SK-N-SH (cell line): Measurements from ENCODE around the gene FMO2. TPM values are rescaled to one million over a fixed set of nuclear protein-coding genes. Genes with fewer than 3 reads are reported as not detected.

Experiments used
- CTCF ChIA-PET: fragments of 300-600, 350-600 bp; formaldehyde crosslinking; extraction: SDS; loops from one replicate; lab custom pipeline; 2021; lab: Yijun Ruan, JAX
- POLR2A ChIA-PET: fragments of 350-600 bp; sonication (Branson Sonifier 250); formaldehyde crosslinking; extraction: SDS; loops from one replicate; lab custom pipeline; 2020; ENCODE audit warnings: antibody characterized with exemption, inconsistent platforms; lab: Yijun Ruan, JAX
- DNase-seq: peaks from one replicate; pipeline ENCODE4 v3.0.0; 2012
- H2AFZ ChIP-seq: fragments of 200-600 bp; sonication (generic); 2 replicates; pipeline ENCODE4 v1.8.1; 2016; ENCODE audit warnings: antibody characterized with exemption, mild to moderate bottlenecking, low read depth
- H3F3A ChIP-seq: fragments of 200-600 bp; sonication (generic); replicated peaks from 2 replicates; pipeline ENCODE3; 2016; ENCODE audit warnings: antibody characterized with exemption, mild to moderate bottlenecking; ENCODE audit not compliant: insufficient read depth
- H3K27ac ChIP-seq, 2 experiments: fragments of 200-500 bp in 1 of 2; fragments of 200-600 bp in 1 of 2; sonication (Bioruptor generic) in 1 of 2; sonication (generic), shearing (Covaris generic) in 1 of 2; 2 replicates each; pipeline versions ENCODE4 v1.5.1 to v1.6.1; 2014 to 2016; ENCODE audit warnings: low read depth in 2 of 2, inconsistent platforms in 1 of 2, low read length in 1 of 2, mild to moderate bottlenecking in 1 of 2, mixed read lengths in 1 of 2
- H3K27me3 ChIP-seq: fragments of 200-600 bp; sonication (generic), shearing (Covaris generic); 2 replicates; pipeline ENCODE4 v1.6.1; 2016; ENCODE audit warnings: mixed run types; ENCODE audit not compliant: insufficient read depth
- H3K36me3 ChIP-seq, 2 experiments: fragments of 200-500 bp in 1 of 2; fragments of 200-600 bp in 1 of 2; sonication (Bioruptor generic) in 1 of 2; sonication (generic) in 1 of 2; replicated peaks in 1 of 2; 2 replicates each; pipeline versions ENCODE3 to v1.5.1; 2014 to 2016; ENCODE audit warnings: low read length in 1 of 2, mild to moderate bottlenecking in 1 of 2; ENCODE audit not compliant: insufficient read depth in 2 of 2, control insufficient read depth in 1 of 2
- H3K4me1 ChIP-seq, 2 experiments: fragments of 200-500 bp in 1 of 2; fragments of 200-600 bp in 1 of 2; sonication (Bioruptor generic) in 1 of 2; sonication (generic), shearing (Covaris generic) in 1 of 2; 2 replicates each; pipeline versions ENCODE4 v1.5.1 to v1.6.1; 2014 to 2016; ENCODE audit warnings: low read depth in 1 of 2, low read length in 1 of 2, mixed run types in 1 of 2; ENCODE audit not compliant: insufficient read depth in 2 of 2, control insufficient read depth in 1 of 2
- H3K4me2 ChIP-seq: fragments of 200-600 bp; sonication (generic), shearing (Covaris generic); 2 replicates; pipeline ENCODE4 v1.6.1; 2017; ENCODE audit warnings: mixed run types
- H3K4me3 ChIP-seq, 2 experiments: fragments of 200-500 bp in 1 of 2; fragments of 200-600 bp in 1 of 2; sonication (Bioruptor generic) in 1 of 2; sonication (generic), shearing (Covaris generic) in 1 of 2; 2 replicates each; pipeline versions ENCODE4 v1.5.1 to v1.8.1; 2014 to 2016; ENCODE audit warnings: low read depth in 2 of 2, inconsistent platforms in 1 of 2, low read length in 1 of 2, mild to moderate bottlenecking in 1 of 2, mixed read lengths in 1 of 2, moderate library complexity in 1 of 2
- H3K79me2 ChIP-seq: fragments of 200-600 bp; sonication (generic); 2 replicates; pipeline ENCODE4 v1.8.1; 2017; ENCODE audit warnings: mild to moderate bottlenecking; ENCODE audit not compliant: insufficient read depth
- H3K9ac ChIP-seq: fragments of 200-600 bp; sonication (generic); 2 replicates; pipeline ENCODE4 v1.6.1; 2017; ENCODE audit warnings: mixed run types
- H3K9me2 ChIP-seq: fragments of 200-600 bp; sonication (generic); 2 replicates; pipeline ENCODE4 v1.6.1; 2017; ENCODE audit warnings: mixed run types
- H3K9me3 ChIP-seq: fragments of 200-600 bp; sonication (generic); 2 replicates; pipeline ENCODE4 v1.6.1; 2017; ENCODE audit warnings: mixed run types, mild to moderate bottlenecking, moderate library complexity
- H4K20me1 ChIP-seq: fragments of 200-600 bp; sonication (generic); 2 replicates; pipeline ENCODE4 v1.6.1; 2017; ENCODE audit warnings: mild to moderate bottlenecking, mixed run types; ENCODE audit not compliant: insufficient read depth
- CHD2 ChIP-seq: fragments of 150-350 bp; IDR thresholded peaks from 2 replicates; pipeline ENCODE4 v1.6.1; 2018; ENCODE audit warnings: low read length; ENCODE audit not compliant: partially characterized antibody
- ELF1 ChIP-seq: IDR thresholded peaks from 2 replicates; pipeline ENCODE4 v1.4.0; 2012
- EP300 ChIP-seq, 2 experiments: IDR thresholded peaks; 2 replicates each; pipeline versions ENCODE4 v1.4.0 to v1.6.1; 2012; ENCODE audit warnings: borderline replicate concordance in 1 of 2, low read depth in 1 of 2, low read length in 1 of 2
- FOSL2 ChIP-seq: IDR thresholded peaks from 2 replicates; pipeline ENCODE4 v1.4.0; 2012; ENCODE audit warnings: low read depth, mild to moderate bottlenecking, moderate library complexity, borderline replicate concordance
- FOXM1 ChIP-seq: IDR thresholded peaks from 2 replicates; pipeline ENCODE4 v1.4.0; 2012; ENCODE audit warnings: low read depth, mild to moderate bottlenecking
- MEF2A ChIP-seq: IDR thresholded peaks from 2 replicates; pipeline ENCODE4 v1.4.0; 2012; ENCODE audit warnings: low read depth, borderline replicate concordance
- MXI1 ChIP-seq: IDR thresholded peaks from 2 replicates; pipeline ENCODE4 v1.6.1; 2012; ENCODE audit warnings: mild to moderate bottlenecking, low read depth, low read length, improper control_type of control experiment
- NFIC ChIP-seq: IDR thresholded peaks from 2 replicates; pipeline ENCODE4 v1.4.0; 2012; ENCODE audit warnings: borderline replicate concordance
- NRF1 ChIP-seq: IDR thresholded peaks from 2 replicates; pipeline ENCODE4 v1.6.1; 2012; ENCODE audit warnings: low read depth, mild to moderate bottlenecking, low read length
- RAD21 ChIP-seq: IDR thresholded peaks from 2 replicates; pipeline ENCODE4 v1.6.1; 2012; ENCODE audit warnings: mild to moderate bottlenecking, low read length
- RFX5 ChIP-seq: IDR thresholded peaks from 2 replicates; pipeline ENCODE4 v1.6.1; 2012; ENCODE audit warnings: mild to moderate bottlenecking, improper control_type of control experiment, low read length
- TAF1 ChIP-seq: IDR thresholded peaks from 2 replicates; pipeline ENCODE4 v1.6.1; 2012; ENCODE audit warnings: low read depth, mild to moderate bottlenecking, low read length, moderate library complexity, borderline replicate concordance
- TCF12 ChIP-seq: IDR thresholded peaks from 2 replicates; pipeline ENCODE4 v1.4.0; 2012
- TEAD4 ChIP-seq: IDR thresholded peaks from 2 replicates; pipeline ENCODE4 v1.4.0; 2012; ENCODE audit warnings: mild to moderate bottlenecking, borderline replicate concordance; ENCODE audit not compliant: insufficient read depth
- USF1 ChIP-seq: IDR thresholded peaks from 2 replicates; pipeline ENCODE4 v1.4.0; 2012; ENCODE audit warnings: low read depth, borderline replicate concordance
- WGBS: methylation state at CpG from one replicate; pipeline ENCODE4 v1.1.6; 2017; ENCODE audit warnings: low lambda C conversion rate; 5-methylcytosine and 5-hydroxymethylcytosine counted together
- polyA plus RNA-seq, 3 experiments: library from polyadenylated mRNA; depleted of rRNA; stranded (reverse); fragments of >200 nt; gene quantifications; 2 replicates each; pipeline ENCODE4 v1.2.3, GENCODE V29; 2012
- TF ChIP-seq, protein P1 (sequence below): fragments of 200-600 bp; sonication (generic); IDR thresholded peaks from 2 replicates; pipeline ENCODE4 v1.6.1; 2017; ENCODE audit warnings: antibody characterized with exemption, mild to moderate bottlenecking, moderate library complexity

FMO2 gene
- polyA plus RNA-seq, 1 of the 3 experiments (the other 2 are of a cell fraction), result not detected

- peaks cover 38% of the 10 kb centered on the region; the same call in 1 of the 2 replicates for H3K27me3 ChIP-seq
- no peak overlapping the region; a peak in 1 of 4 replicates for H3K27ac ChIP-seq
- H3K4me3 ChIP-seq, result no peak overlapping the region
- no peaks in the 10 kb centered on the region for H3K9me2 ChIP-seq
- no peaks in the 10 kb centered on the region for H3K4me1 ChIP-seq
- no peak for TF ChIP-seq RAD21
- no peak for TF ChIP-seq EP300 (IDR thresholded peaks at IDR 0.05; ENCODE audit: borderline replicate concordance in 1 of 2, low read depth in 1 of 2, low read length in 1 of 2)
- no peak for TF ChIP-seq FOSL2
- TF ChIP-seq TAF1, result no peak
- TF ChIP-seq, protein P1, sequence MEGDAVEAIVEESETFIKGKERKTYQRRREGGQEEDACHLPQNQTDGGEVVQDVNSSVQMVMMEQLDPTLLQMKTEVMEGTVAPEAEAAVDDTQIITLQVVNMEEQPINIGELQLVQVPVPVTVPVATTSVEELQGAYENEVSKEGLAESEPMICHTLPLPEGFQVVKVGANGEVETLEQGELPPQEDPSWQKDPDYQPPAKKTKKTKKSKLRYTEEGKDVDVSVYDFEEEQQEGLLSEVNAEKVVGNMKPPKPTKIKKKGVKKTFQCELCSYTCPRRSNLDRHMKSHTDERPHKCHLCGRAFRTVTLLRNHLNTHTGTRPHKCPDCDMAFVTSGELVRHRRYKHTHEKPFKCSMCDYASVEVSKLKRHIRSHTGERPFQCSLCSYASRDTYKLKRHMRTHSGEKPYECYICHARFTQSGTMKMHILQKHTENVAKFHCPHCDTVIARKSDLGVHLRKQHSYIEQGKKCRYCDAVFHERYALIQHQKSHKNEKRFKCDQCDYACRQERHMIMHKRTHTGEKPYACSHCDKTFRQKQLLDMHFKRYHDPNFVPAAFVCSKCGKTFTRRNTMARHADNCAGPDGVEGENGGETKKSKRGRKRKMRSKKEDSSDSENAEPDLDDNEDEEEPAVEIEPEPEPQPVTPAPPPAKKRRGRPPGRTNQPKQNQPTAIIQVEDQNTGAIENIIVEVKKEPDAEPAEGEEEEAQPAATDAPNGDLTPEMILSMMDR, result no peak
- no peak for TF ChIP-seq USF1
- no peak for TF ChIP-seq NFIC
- no peak for TF ChIP-seq TCF12
- TF ChIP-seq TEAD4, result no peak
- no peak for TF ChIP-seq FOXM1
- no peak for TF ChIP-seq MEF2A
- TF ChIP-seq NRF1, result no peak
- no peak for TF ChIP-seq ELF1
- TF ChIP-seq RFX5, result no peak
- no peak overlapping the region for H3K9ac ChIP-seq
- CTCF ChIA-PET, result interaction anchor here (1.2 kb wide), 1 partner anchor 84 kb away, joined by 3 read pairs; no protein-coding TSS in a partner anchor
- POLR2A ChIA-PET, result no interaction called here
- DNase-seq, result no peak
- H3K79me2 ChIP-seq, result no peaks in the 10 kb centered on the region
- no peak overlapping the region for H3K4me2 ChIP-seq
- H3F3A ChIP-seq, result no peaks in the 10 kb centered on the region
- WGBS, result 8% methylated on average over 8 of the region's 8 CpGs
- no peak overlapping the region for H2AFZ ChIP-seq
- no peaks in the 10 kb centered on the region for H4K20me1 ChIP-seq
- no peaks in the 10 kb centered on the region for H3K36me3 ChIP-seq
- no peaks in the 10 kb centered on the region for H3K9me3 ChIP-seq
Measured at GRCh38 chr1:171142416-171143385, 42.4 kb upstream of the FMO2 start.

GRCh38 chr1:171150156-171150555, 34.9 kb upstream of the FMO2 start:
- TF ChIP-seq MXI1, result no peak
- TF ChIP-seq MEF2A, result no peak
- TF ChIP-seq, protein P1, result no peak
- no peak for TF ChIP-seq CHD2
- no peak for TF ChIP-seq RFX5
- TF ChIP-seq, all 33 proteins: peak for 0
- POLR2A ChIA-PET, result no interaction called here
- H3K4me1 ChIP-seq, result no peaks in the 10 kb centered on the region
- no peak overlapping the region for H2AFZ ChIP-seq
- CTCF ChIA-PET, result no interaction called here
- no peaks in the 10 kb centered on the region for H4K20me1 ChIP-seq
- H3K4me2 ChIP-seq, result no peak overlapping the region
- H3K27me3 ChIP-seq, result peaks cover 6% of the 10 kb centered on the region; the same call in 1 of the 2 replicates
- no peak overlapping the region for H3K9ac ChIP-seq
- no peaks in the 10 kb centered on the region for H3F3A ChIP-seq
- no peaks in the 10 kb centered on the region for H3K79me2 ChIP-seq
- no peak for DNase-seq
- no peaks in the 10 kb centered on the region for H3K9me3 ChIP-seq
- no peak overlapping the region for H3K4me3 ChIP-seq
- 3% methylated on average over 1 of the region's 1 CpG for WGBS
- no peak overlapping the region for H3K27ac ChIP-seq
- no peaks in the 10 kb centered on the region for H3K9me2 ChIP-seq
- no peaks in the 10 kb centered on the region for H3K36me3 ChIP-seq
